A673 (cell line): Measurements from ENCODE around the gene FAM184B.

Experiments
- CTCF ChIP-seq: fragments of 300-800, 200-600 bp; sonication (generic); conservative IDR thresholded peaks from 2 replicates; pipeline ENCODE4 v1.5.1; 2017; ENCODE audit warnings: low read depth, mild to moderate bottlenecking, antibody characterized with exemption, low read length, moderate library complexity, mixed read lengths
- EZH2 ChIP-seq: fragments of 200-600 bp; sonication (generic); IDR thresholded peaks from 2 replicates; pipeline ENCODE4 v1.6.1; 2017; ENCODE audit warnings: borderline replicate concordance, low read depth, mild to moderate bottlenecking, mixed read lengths, antibody characterized with exemption, low read length; ENCODE audit not compliant: poor library complexity, severe bottlenecking

DNA sequence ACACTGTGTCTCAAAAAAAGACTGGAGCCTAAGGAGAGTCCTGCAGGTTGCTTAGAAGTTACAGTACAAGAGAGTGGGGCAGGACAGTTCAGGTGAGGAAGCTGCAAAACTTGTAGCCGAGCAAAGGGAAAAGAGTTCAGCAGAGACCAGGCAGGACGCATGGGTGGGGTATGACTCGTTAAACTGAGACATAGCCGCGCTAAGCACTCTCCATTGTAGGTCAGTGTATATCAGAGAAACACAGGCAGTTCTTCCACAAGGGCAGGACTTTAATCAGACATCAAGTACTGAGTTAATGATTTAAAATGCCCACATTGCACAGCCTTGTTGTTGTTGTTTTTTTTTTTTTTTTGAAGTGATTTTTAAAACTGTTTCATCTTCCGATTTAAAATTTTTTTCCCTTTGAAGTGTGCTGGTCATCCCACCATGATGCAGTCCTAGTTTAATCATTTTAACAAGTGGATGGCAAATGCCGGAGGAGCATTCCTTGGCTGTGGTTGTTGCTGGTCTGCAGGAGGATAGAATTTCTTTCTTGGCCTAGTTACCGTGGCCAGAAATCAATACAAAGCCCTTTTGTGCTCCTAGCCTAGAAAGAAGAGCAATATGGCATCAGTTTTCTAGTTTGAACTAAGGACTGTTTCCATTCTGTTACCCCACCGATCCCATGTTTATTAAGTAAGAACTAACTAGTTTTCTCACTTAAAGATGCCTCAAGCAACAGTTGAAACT lies 194.2 kb downstream of the FAM184B start:
- TF ChIP-seq CTCF (no peak), EZH2 (no peak)
